GM23338 (cell line): ENCODE measurements around the gene FBXO47. TPM values are rescaled to one million over a fixed set of nuclear protein-coding genes. Genes with fewer than 3 reads are reported as not detected.

Source experiments
- ATAC-seq: fragments of 200-7000 bp; cut with Tn5 transposase; 3 replicates; pipeline ENCODE4 v1.9.1; 2020
- DNase-seq: peaks from one replicate; pipeline ENCODE4 v3.0.0-alpha.2; 2015; ENCODE audit warnings: low spot score
- H2AFZ ChIP-seq: fragments of 200-600 bp; sonication (generic); 2 replicates; pipeline ENCODE4 v1.8.0; 2016; ENCODE audit warnings: antibody characterized with exemption, mild to moderate bottlenecking, moderate library complexity
- H3F3A ChIP-seq: fragments of 200-600 bp; sonication (generic); replicated peaks from 2 replicates; pipeline ENCODE4 v1.8.0; 2017; ENCODE audit warnings: antibody characterized with exemption, mixed run types, low read depth
- H3K27ac ChIP-seq: fragments of 200-600 bp; sonication (generic); 2 replicates; pipeline ENCODE4 v1.6.1; 2016; ENCODE audit warnings: low read depth
- H3K27me3 ChIP-seq: fragments of 200-600 bp; sonication (generic); 2 replicates; pipeline ENCODE4 v1.8.0; 2016; ENCODE audit warnings: mild to moderate bottlenecking, mixed run types, moderate library complexity; ENCODE audit not compliant: insufficient read depth
- H3K36me3 ChIP-seq: fragments of 200-600 bp; sonication (generic); 2 replicates; pipeline ENCODE4 v1.8.0; 2016; ENCODE audit warnings: mild to moderate bottlenecking; ENCODE audit not compliant: insufficient read depth
- H3K4me1 ChIP-seq: fragments of 200-600 bp; sonication (generic); 2 replicates; pipeline ENCODE4 v1.8.0; 2016; ENCODE audit warnings: mild to moderate bottlenecking, moderate library complexity; ENCODE audit not compliant: insufficient read depth
- H3K4me2 ChIP-seq: fragments of 200-600 bp; sonication (generic); 2 replicates; pipeline ENCODE4 v1.7.1; 2017; ENCODE audit warnings: mixed run types
- H3K4me3 ChIP-seq: fragments of 200-600 bp; sonication (generic); 2 replicates; pipeline ENCODE4 v1.6.1; 2016; ENCODE audit warnings: mixed run types
- H3K79me2 ChIP-seq: fragments of 200-600 bp; sonication (generic); replicated peaks from 2 replicates; pipeline ENCODE4 v1.8.0; 2017; ENCODE audit warnings: mild to moderate bottlenecking; ENCODE audit not compliant: insufficient read depth
- H3K9me2 ChIP-seq: fragments of 200-600 bp; sonication (generic); 2 replicates; pipeline ENCODE4 v1.8.0; 2017; ENCODE audit not compliant: insufficient read depth
- H4K20me1 ChIP-seq: fragments of 200-600 bp; sonication (generic); replicated peaks from 2 replicates; pipeline ENCODE4 v1.8.0; 2017; ENCODE audit warnings: mild to moderate bottlenecking; ENCODE audit not compliant: insufficient read depth
- H3K27ac Mint-ChIP-seq: 2 replicates; pipeline ENCODE4 v1.8.0; 2020; ENCODE audit warnings: inconsistent platforms, mild to moderate bottlenecking, moderate library complexity, mixed read lengths
- H3K27me3 Mint-ChIP-seq: 3 replicates; pipeline ENCODE4 v1.8.0; 2022; ENCODE audit warnings: low read depth, mild to moderate bottlenecking, moderate library complexity, mixed read lengths, inconsistent platforms; ENCODE audit not compliant: insufficient read depth, poor library complexity
- H3K36me3 Mint-ChIP-seq: 3 replicates; pipeline ENCODE4 v1.8.0; 2021; ENCODE audit warnings: low read depth, mild to moderate bottlenecking, inconsistent platforms, moderate library complexity, mixed read lengths
- H3K4me1 Mint-ChIP-seq: 3 replicates; pipeline ENCODE4 v1.8.0; 2020; ENCODE audit warnings: mild to moderate bottlenecking, inconsistent platforms, mixed read lengths
- H3K4me3 Mint-ChIP-seq: 3 replicates; pipeline ENCODE4 v1.8.0; 2021; ENCODE audit warnings: moderate library complexity, mild to moderate bottlenecking, inconsistent platforms, mixed read lengths
- H3K9me3 Mint-ChIP-seq: 3 replicates; pipeline ENCODE4 v1.8.0; 2020; ENCODE audit warnings: moderate library complexity, mild to moderate bottlenecking, inconsistent platforms, mixed read lengths
- CREB1 ChIP-seq: fragments of 250-450 bp; sonication (Bioruptor Pico); IDR thresholded peaks from 2 replicates; pipeline ENCODE4 v1.5.0; 2020; ENCODE audit warnings: low read depth, mild to moderate bottlenecking, moderate library complexity
- ETS1 ChIP-seq: IDR thresholded peaks from 2 replicates; pipeline ENCODE4 v1.6.1; 2016; ENCODE audit warnings: antibody characterized with exemption
- EZH2 ChIP-seq: fragments of 200-600 bp; sonication (generic); IDR thresholded peaks from one replicate; pipeline ENCODE4 v1.8.0; 2017; ENCODE audit warnings: antibody characterized with exemption, mild to moderate bottlenecking, low read depth; ENCODE audit not compliant: unreplicated experiment
- EZH2phosphoT487 ChIP-seq: fragments of 200-600 bp; sonication (generic); IDR thresholded peaks from one replicate; pipeline ENCODE4 v1.8.1; 2018; ENCODE audit warnings: antibody characterized with exemption; ENCODE audit not compliant: unreplicated experiment
- JUNB ChIP-seq: IDR thresholded peaks from one replicate; pipeline ENCODE4 v1.6.1; 2016; ENCODE audit warnings: antibody characterized with exemption; ENCODE audit not compliant: unreplicated experiment
- NANOG ChIP-seq: IDR thresholded peaks from 2 replicates; pipeline ENCODE4 v1.6.1; 2016; ENCODE audit warnings: antibody characterized with exemption, borderline replicate concordance
- POLR2AphosphoS5 ChIP-seq: IDR thresholded peaks from 2 replicates; pipeline ENCODE4 v1.6.1; 2016; ENCODE audit warnings: antibody characterized with exemption, low read depth
- REST ChIP-seq: IDR thresholded peaks from one replicate; pipeline ENCODE4 v1.6.1; 2018; ENCODE audit warnings: antibody characterized with exemption; ENCODE audit not compliant: unreplicated experiment
- STAT1 ChIP-seq: IDR thresholded peaks from one replicate; pipeline ENCODE4 v1.6.1; 2016; ENCODE audit warnings: antibody characterized with exemption; ENCODE audit not compliant: unreplicated experiment
- ZNF114 ChIP-seq: fragments of 250-450 bp; sonication (Bioruptor Pico); IDR thresholded peaks from 2 replicates; pipeline ENCODE4 v1.5.0; 2020; ENCODE audit warnings: mild to moderate bottlenecking, moderate library complexity
- ZNF331 ChIP-seq: fragments of 250-450 bp; sonication (Bioruptor Pico); IDR thresholded peaks from 2 replicates; pipeline ENCODE4 v1.5.0; 2020; ENCODE audit warnings: low read depth, mild to moderate bottlenecking, moderate library complexity
- polyA plus RNA-seq: library from polyadenylated mRNA; unstranded; fragments of >200 nt; fragmentation: Nextera tagmentation; extraction: Ambion mirVana; gene quantifications from 2 replicates; pipeline ENCODE4 v1.2.1, GENCODE V29; 2016
- total RNA-seq: library from RNA; depleted of rRNA; stranded (reverse); fragments of >200 nt; shearing (Covaris generic); gene quantifications from 2 replicates; pipeline ENCODE4 v1.2.3, GENCODE V29; 2014
- TF ChIP-seq, protein P1 (sequence below), 2 experiments: fragments of 200-600 bp in 1 of 2; sonication (generic) in 1 of 2; conservative IDR thresholded peaks; 2 replicates each; pipeline versions ENCODE4 v1.5.1 to v1.6.1; 2016 to 2017; ENCODE audit warnings: antibody characterized with exemption in 2 of 2, low read depth in 2 of 2, mild to moderate bottlenecking in 2 of 2, moderate library complexity in 1 of 2

The FBXO47 gene
- total and polyA plus RNA-seq, 2 experiments from 2014 or later = not detected

GRCh38 chr17:38996660-38997337, 29.6 kb upstream of the FBXO47 start (continued):
- TF ChIP-seq REST = no peak
- TF ChIP-seq JUNB = no peak
- no peak for TF ChIP-seq NANOG
- no peak for TF ChIP-seq EZH2
- TF ChIP-seq ETS1 = no peak
- no peak for TF ChIP-seq EZH2phosphoT487
- no peak for TF ChIP-seq ZNF331 (CRISPR knock-in tag)
- no peak for TF ChIP-seq ZNF114 (CRISPR knock-in tag)
- TF ChIP-seq STAT1 = no peak
- no peak for TF ChIP-seq POLR2AphosphoS5
- TF ChIP-seq CREB1 (CRISPR knock-in tag) = no peak

- no peak overlapping the region for H3K27ac Mint-ChIP-seq
- no peak overlapping the region for H3K4me3 Mint-ChIP-seq
- H3K4me1 Mint-ChIP-seq = no peaks in the 10 kb centered on the region
- H3K36me3 Mint-ChIP-seq = peaks cover 11% of the 10 kb centered on the region
- peaks cover 9% of the 10 kb centered on the region for H3K27me3 Mint-ChIP-seq
- Histone ChIP-seq H3K27ac (no peak overlapping the region), H3K4me2 (no peak overlapping the region), H3K9me2 (no peaks in the 10 kb centered on the region), H3K4me3 (no peak overlapping the region), H3F3A (no peaks in the 10 kb centered on the region), H2AFZ (no peak overlapping the region), H4K20me1 (no peaks in the 10 kb centered on the region), H3K4me1 (no peaks in the 10 kb centered on the region), H3K27me3 (no peaks in the 10 kb centered on the region), H3K36me3 (no peaks in the 10 kb centered on the region), H3K79me2 (no peaks in the 10 kb centered on the region)
- ATAC-seq (no peak), DNase-seq (no peak)
- peaks cover 25% of the 10 kb centered on the region for H3K9me3 Mint-ChIP-seq
- TF ChIP-seq, protein P1, sequence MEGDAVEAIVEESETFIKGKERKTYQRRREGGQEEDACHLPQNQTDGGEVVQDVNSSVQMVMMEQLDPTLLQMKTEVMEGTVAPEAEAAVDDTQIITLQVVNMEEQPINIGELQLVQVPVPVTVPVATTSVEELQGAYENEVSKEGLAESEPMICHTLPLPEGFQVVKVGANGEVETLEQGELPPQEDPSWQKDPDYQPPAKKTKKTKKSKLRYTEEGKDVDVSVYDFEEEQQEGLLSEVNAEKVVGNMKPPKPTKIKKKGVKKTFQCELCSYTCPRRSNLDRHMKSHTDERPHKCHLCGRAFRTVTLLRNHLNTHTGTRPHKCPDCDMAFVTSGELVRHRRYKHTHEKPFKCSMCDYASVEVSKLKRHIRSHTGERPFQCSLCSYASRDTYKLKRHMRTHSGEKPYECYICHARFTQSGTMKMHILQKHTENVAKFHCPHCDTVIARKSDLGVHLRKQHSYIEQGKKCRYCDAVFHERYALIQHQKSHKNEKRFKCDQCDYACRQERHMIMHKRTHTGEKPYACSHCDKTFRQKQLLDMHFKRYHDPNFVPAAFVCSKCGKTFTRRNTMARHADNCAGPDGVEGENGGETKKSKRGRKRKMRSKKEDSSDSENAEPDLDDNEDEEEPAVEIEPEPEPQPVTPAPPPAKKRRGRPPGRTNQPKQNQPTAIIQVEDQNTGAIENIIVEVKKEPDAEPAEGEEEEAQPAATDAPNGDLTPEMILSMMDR (conservative IDR thresholded peaks at IDR 0.05; ENCODE audit: low read depth in 2 of 2) = no peak
- TF ChIP-seq CREB1 (CRISPR knock-in tag) (no peak), ETS1 (no peak), NANOG (no peak), EZH2phosphoT487 (no peak), JUNB (no peak), STAT1 (no peak), ZNF114 (CRISPR knock-in tag) (no peak), POLR2AphosphoS5 (no peak), EZH2 (no peak)
These were observed 26.8 kb upstream of the FBXO47 start for GRCh38 chr17:38994026-38994425.
